IMR-90 (cell line): Measurements from ENCODE around the gene PLAA. TPM values are rescaled to one million over a fixed set of nuclear protein-coding genes. Genes with fewer than 3 reads are reported as not detected.

Experiments used
- ATAC-seq: fragments of 200-7000 bp; cut with Tn5 transposase; 2 replicates; pipeline ENCODE4 v1.9.1; 2020; ENCODE audit warnings: low read depth, mild to moderate bottlenecking, moderate library complexity
- BruUV-seq: library from RNA; stranded (reverse); fragments of 400-500 nt; replicated peaks from 2 replicates; lab custom pipeline; 2021; lab: Mats Ljungman, UMichigan
- CTCF ChIA-PET: fragments of 300-600 bp; formaldehyde crosslinking; extraction: SDS; loops from one replicate; lab custom pipeline; 2021; ENCODE audit warnings: antibody characterized with exemption; lab: Yijun Ruan, JAX
- POLR2A ChIA-PET: fragments of 300-600 bp; sonication (Branson Sonifier 250); formaldehyde crosslinking; loops from one replicate; lab custom pipeline; 2022; ENCODE audit warnings: antibody characterized with exemption; ENCODE audit not compliant: unreplicated experiment; lab: Charles Lee
- DNase-seq: peaks from one replicate; pipeline ENCODE4 v3.0.0; 2013
- H2AFZ ChIP-seq: replicated peaks from 2 replicates; pipeline ENCODE3; 2013; ENCODE audit warnings: low read length, mild to moderate bottlenecking; ENCODE audit not compliant: poor library complexity
- H2AK5ac ChIP-seq: 2 replicates; pipeline ENCODE4 v1.6.1; 2013; ENCODE audit warnings: low read depth, low read length, inconsistent platforms
- H2AK9ac ChIP-seq: replicated peaks from 2 replicates; pipeline ENCODE3; 2013; ENCODE audit warnings: mild to moderate bottlenecking, low read depth, low read length, moderate library complexity; ENCODE audit not compliant: poor library complexity
- H2BK120ac ChIP-seq: 2 replicates; pipeline ENCODE4 v1.6.1; 2013; ENCODE audit warnings: low read depth, low read length, inconsistent platforms
- H2BK15ac ChIP-seq: 3 replicates; pipeline ENCODE4 v1.6.1; 2013; ENCODE audit warnings: low read depth, low read length, inconsistent platforms
- H2BK20ac ChIP-seq: 2 replicates; pipeline ENCODE4 v1.6.1; 2013; ENCODE audit warnings: low read depth, mild to moderate bottlenecking, inconsistent platforms, low read length, moderate library complexity
- H2BK5ac ChIP-seq: 2 replicates; pipeline ENCODE4 v1.6.1; 2013; ENCODE audit warnings: mild to moderate bottlenecking, low read depth, low read length, inconsistent platforms; ENCODE audit not compliant: poor library complexity, severe bottlenecking
- H3K14ac ChIP-seq: replicated peaks from 2 replicates; pipeline ENCODE4 v1.6.1; 2013; ENCODE audit warnings: low read depth, low read length, inconsistent platforms
- H3K18ac ChIP-seq: 2 replicates; pipeline ENCODE4 v1.6.1; 2013; ENCODE audit warnings: low read depth, low read length, control low read depth
- H3K23ac ChIP-seq: 2 replicates; pipeline ENCODE4 v1.6.1; 2013; ENCODE audit warnings: low read depth, low read length, inconsistent platforms
- H3K27ac ChIP-seq: 2 replicates; pipeline ENCODE4 v1.5.1; 2013; ENCODE audit warnings: mild to moderate bottlenecking, control low read depth, low read length; ENCODE audit not compliant: insufficient read depth
- H3K27me3 ChIP-seq: 2 replicates; pipeline ENCODE4 v1.6.1; 2013; ENCODE audit warnings: low read length; ENCODE audit not compliant: control insufficient read depth, insufficient read depth
- H3K36me3 ChIP-seq: 2 replicates; pipeline ENCODE4 v1.6.1; 2013; ENCODE audit warnings: low read length, mixed read lengths; ENCODE audit not compliant: control insufficient read depth, insufficient read depth
- H3K4ac ChIP-seq: 2 replicates; pipeline ENCODE4 v1.6.1; 2013; ENCODE audit warnings: low read depth, low read length, inconsistent platforms
- H3K4me1 ChIP-seq: 2 replicates; pipeline ENCODE4 v1.6.1; 2013; ENCODE audit warnings: low read length, mixed read lengths; ENCODE audit not compliant: control insufficient read depth, insufficient read depth
- H3K4me2 ChIP-seq: 2 replicates; pipeline ENCODE4 v1.6.1; 2013; ENCODE audit warnings: low read depth, mild to moderate bottlenecking, control low read depth, low read length, moderate library complexity
- H3K4me3 ChIP-seq: 2 replicates; pipeline ENCODE4 v1.5.1; 2013; ENCODE audit warnings: low read depth, mild to moderate bottlenecking, control low read depth, low read length, moderate library complexity; ENCODE audit not compliant: insufficient read depth
- H3K56ac ChIP-seq: 2 replicates; pipeline ENCODE4 v1.6.1; 2013; ENCODE audit warnings: low read length, inconsistent platforms; ENCODE audit not compliant: insufficient read depth; ENCODE audit errors: extremely low read depth
- H3K79me1 ChIP-seq, 2 experiments: 2 replicates each; pipeline ENCODE4 v1.6.1; 2013; ENCODE audit warnings: low read length in 2 of 2, inconsistent platforms in 1 of 2, low read depth in 1 of 2
- H3K9ac ChIP-seq: 2 replicates; pipeline ENCODE4 v1.6.1; 2013; ENCODE audit warnings: low read depth, low read length, control low read depth
- H3K9me1 ChIP-seq: 2 replicates; pipeline ENCODE4 v1.6.1; 2013; ENCODE audit warnings: low read length, inconsistent platforms; ENCODE audit not compliant: insufficient read depth
- H3K9me3 ChIP-seq: 2 replicates; pipeline ENCODE4 v1.6.1; 2013; ENCODE audit warnings: low read length; ENCODE audit not compliant: control insufficient read depth, insufficient read depth
- H4K20me1 ChIP-seq: 2 replicates; pipeline ENCODE4 v1.6.1; 2013; ENCODE audit warnings: low read length, inconsistent platforms; ENCODE audit not compliant: insufficient read depth
- H4K5ac ChIP-seq: 2 replicates; pipeline ENCODE4 v1.6.1; 2013; ENCODE audit warnings: mild to moderate bottlenecking, low read depth, low read length, control low read depth
- H4K8ac ChIP-seq, 2 experiments: 2 replicates each; pipeline ENCODE4 v1.6.1; 2013; ENCODE audit warnings: low read depth in 2 of 2, low read length in 2 of 2, control low read depth in 1 of 2, inconsistent platforms in 1 of 2
- H4K91ac ChIP-seq: 2 replicates; pipeline ENCODE4 v1.6.1; 2013; ENCODE audit warnings: low read depth, low read length, inconsistent platforms; ENCODE audit not compliant: insufficient read depth
- FOS ChIP-seq: fragments of 150-350 bp; IDR thresholded peaks from 2 replicates; pipeline ENCODE4 v1.6.1; 2016; ENCODE audit warnings: low read depth, low read length
- MAFK ChIP-seq: IDR thresholded peaks from 2 replicates; pipeline ENCODE4 v1.6.1; 2012; ENCODE audit warnings: low read depth, low read length, improper control_type of control experiment
- MAZ ChIP-seq: IDR thresholded peaks from 2 replicates; pipeline ENCODE4 v1.6.1; 2012; ENCODE audit warnings: low read depth, mild to moderate bottlenecking, low read length, improper control_type of control experiment, moderate library complexity, borderline replicate concordance
- RAD21 ChIP-seq: IDR thresholded peaks from 2 replicates; pipeline ENCODE4 v1.6.1; 2012; ENCODE audit warnings: low read length, improper control_type of control experiment
- RCOR1 ChIP-seq: IDR thresholded peaks from 2 replicates; pipeline ENCODE4 v1.6.1; 2012; ENCODE audit warnings: mild to moderate bottlenecking, low read length, improper control_type of control experiment; ENCODE audit not compliant: insufficient replicate concordance
- SMC3 ChIP-seq: fragments of 150-350 bp; IDR thresholded peaks from 2 replicates; pipeline ENCODE4 v1.6.1; 2016; ENCODE audit warnings: low read depth, mild to moderate bottlenecking, antibody characterized with exemption, low read length, moderate library complexity
- WGBS, 2 experiments: methylation state at CpG; one replicate each; pipeline versions ENCODE4 v1.1.5 to v1.1.7; 2013; ENCODE audit warnings: missing lambda C conversion rate in 2 of 2; ENCODE audit not compliant: insufficient read length in 1 of 2; ENCODE audit errors: extremely low coverage in 2 of 2; 5-methylcytosine and 5-hydroxymethylcytosine counted together
- dilution Hi-C: fragments of 300-500 bp; cut with HindIII; formaldehyde crosslinking; loops from one replicate; pipeline ENCODE4 v1.14.3; 2018; ENCODE audit warnings: low sequenced_read_pairs; ENCODE audit not compliant: unreplicated experiment
- in situ Hi-C: fragments of 300-500 bp; cut with MboI; formaldehyde crosslinking; loops from 3 replicates; pipeline ENCODE4 v1.14.3; 2019; ENCODE audit warnings: low sequenced_read_pairs, inconsistent platforms, mixed read lengths
- intact Hi-C: fragments of 100-400 bp; cut with micrococcal nuclease; formaldehyde crosslinking; loops from 2 replicates; pipeline ENCODE4 v1.10.0; 2022
- polyA plus RNA-seq, 3 experiments: library from polyadenylated mRNA; depleted of rRNA; stranded (reverse); fragments of >200 nt; gene quantifications; 2 replicates each; pipeline ENCODE4 v1.2.3, GENCODE V29; 2012; ENCODE audit warnings: low replicate concordance in 1 of 3
- total RNA-seq: library from RNA; depleted of rRNA; stranded (reverse); fragments of >200 nt; gene quantifications from 2 replicates; pipeline ENCODE4 v1.2.3, GENCODE V29; 2012
- TF ChIP-seq, protein P1 (sequence below): conservative IDR thresholded peaks from 2 replicates; pipeline ENCODE4 v1.5.1; 2012; ENCODE audit warnings: mild to moderate bottlenecking, low read depth, low read length, improper control_type of control experiment
- TF ChIP-seq, protein P2 (sequence below): fragments of 150-350 bp; IDR thresholded peaks from 2 replicates; pipeline ENCODE4 v1.6.1; 2016; ENCODE audit warnings: low read depth, mild to moderate bottlenecking, low read length, moderate library complexity, borderline replicate concordance
- TF ChIP-seq, protein P3 (sequence below): fragments of 150-350 bp; IDR thresholded peaks from 2 replicates; pipeline ENCODE4 v1.6.1; 2017; ENCODE audit warnings: mild to moderate bottlenecking, antibody characterized with exemption, low read length, low read depth

The PLAA gene
- total and polyA plus RNA-seq, 2 of the 4 experiments (the other 2 are of a cell fraction), result 18.2 to 24.4 TPM

DNA sequence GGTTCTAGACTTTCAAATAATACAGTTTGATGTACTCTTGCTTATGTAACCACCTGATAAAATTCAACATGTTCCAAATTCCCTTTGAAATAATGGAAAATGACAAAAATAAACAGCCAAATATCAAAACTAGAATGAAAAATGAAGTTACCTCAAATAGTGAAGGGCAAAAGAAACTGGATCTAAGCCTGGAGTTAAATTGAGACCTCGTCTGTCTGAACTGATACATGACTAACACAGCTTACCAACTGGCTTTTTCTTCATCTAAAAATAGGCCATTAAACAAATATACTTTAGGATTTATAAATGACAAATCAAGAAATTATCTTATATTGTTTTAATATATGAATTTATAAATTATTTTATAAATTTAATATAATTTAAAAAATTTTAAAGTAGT, 42.4 kb downstream of the PLAA start:
- H2AK9ac ChIP-seq, result no peak overlapping the region
- H4K8ac ChIP-seq, result no peak overlapping the region
- no peak overlapping the region for H3K14ac ChIP-seq
- no peak overlapping the region for H2BK5ac ChIP-seq
- WGBS, 2 experiments, result no CpG with 5 or more reads among the region's 1 CpG
- H2BK120ac ChIP-seq, result no peak overlapping the region
- H3K27me3 ChIP-seq, result no peaks in the 10 kb centered on the region
- peaks cover 17% of the 10 kb centered on the region for H3K36me3 ChIP-seq
- H3K18ac ChIP-seq, result no peak overlapping the region
- CTCF ChIA-PET, result no interaction called here
- H3K9me3 ChIP-seq, result no peaks in the 10 kb centered on the region
- no peak for ATAC-seq
- BruUV-seq, result no TSS peak
- no peak for DNase-seq
- no peaks in the 10 kb centered on the region for H4K20me1 ChIP-seq
- TF ChIP-seq SMC3 (no peak), MAZ (no peak), MAFK (no peak), RCOR1 (no peak), RAD21 (no peak), FOS (no peak)
- TF ChIP-seq, protein P1, sequence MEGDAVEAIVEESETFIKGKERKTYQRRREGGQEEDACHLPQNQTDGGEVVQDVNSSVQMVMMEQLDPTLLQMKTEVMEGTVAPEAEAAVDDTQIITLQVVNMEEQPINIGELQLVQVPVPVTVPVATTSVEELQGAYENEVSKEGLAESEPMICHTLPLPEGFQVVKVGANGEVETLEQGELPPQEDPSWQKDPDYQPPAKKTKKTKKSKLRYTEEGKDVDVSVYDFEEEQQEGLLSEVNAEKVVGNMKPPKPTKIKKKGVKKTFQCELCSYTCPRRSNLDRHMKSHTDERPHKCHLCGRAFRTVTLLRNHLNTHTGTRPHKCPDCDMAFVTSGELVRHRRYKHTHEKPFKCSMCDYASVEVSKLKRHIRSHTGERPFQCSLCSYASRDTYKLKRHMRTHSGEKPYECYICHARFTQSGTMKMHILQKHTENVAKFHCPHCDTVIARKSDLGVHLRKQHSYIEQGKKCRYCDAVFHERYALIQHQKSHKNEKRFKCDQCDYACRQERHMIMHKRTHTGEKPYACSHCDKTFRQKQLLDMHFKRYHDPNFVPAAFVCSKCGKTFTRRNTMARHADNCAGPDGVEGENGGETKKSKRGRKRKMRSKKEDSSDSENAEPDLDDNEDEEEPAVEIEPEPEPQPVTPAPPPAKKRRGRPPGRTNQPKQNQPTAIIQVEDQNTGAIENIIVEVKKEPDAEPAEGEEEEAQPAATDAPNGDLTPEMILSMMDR, result no peak
- TF ChIP-seq, protein P2, sequence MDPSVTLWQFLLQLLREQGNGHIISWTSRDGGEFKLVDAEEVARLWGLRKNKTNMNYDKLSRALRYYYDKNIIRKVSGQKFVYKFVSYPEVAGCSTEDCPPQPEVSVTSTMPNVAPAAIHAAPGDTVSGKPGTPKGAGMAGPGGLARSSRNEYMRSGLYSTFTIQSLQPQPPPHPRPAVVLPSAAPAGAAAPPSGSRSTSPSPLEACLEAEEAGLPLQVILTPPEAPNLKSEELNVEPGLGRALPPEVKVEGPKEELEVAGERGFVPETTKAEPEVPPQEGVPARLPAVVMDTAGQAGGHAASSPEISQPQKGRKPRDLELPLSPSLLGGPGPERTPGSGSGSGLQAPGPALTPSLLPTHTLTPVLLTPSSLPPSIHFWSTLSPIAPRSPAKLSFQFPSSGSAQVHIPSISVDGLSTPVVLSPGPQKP, result no peak
- TF ChIP-seq, protein P3, sequence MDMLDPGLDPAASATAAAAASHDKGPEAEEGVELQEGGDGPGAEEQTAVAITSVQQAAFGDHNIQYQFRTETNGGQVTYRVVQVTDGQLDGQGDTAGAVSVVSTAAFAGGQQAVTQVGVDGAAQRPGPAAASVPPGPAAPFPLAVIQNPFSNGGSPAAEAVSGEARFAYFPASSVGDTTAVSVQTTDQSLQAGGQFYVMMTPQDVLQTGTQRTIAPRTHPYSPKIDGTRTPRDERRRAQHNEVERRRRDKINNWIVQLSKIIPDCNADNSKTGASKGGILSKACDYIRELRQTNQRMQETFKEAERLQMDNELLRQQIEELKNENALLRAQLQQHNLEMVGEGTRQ, result no peak
- H2AK5ac ChIP-seq, result no peak overlapping the region
- in situ Hi-C loops (no loop called here), dilution Hi-C loops (no loop called here), intact Hi-C loops (no loop called here)
- H3K4me3 ChIP-seq, result no peak overlapping the region
- H2BK20ac ChIP-seq, result no peak overlapping the region
- POLR2A ChIA-PET, result interaction anchor here (0.7 kb wide), 1 partner anchor 10 kb away, joined by 3 read pairs; no protein-coding TSS in a partner anchor
- H3K23ac ChIP-seq, result no peak overlapping the region
- H4K91ac ChIP-seq, result no peak overlapping the region
- no peaks in the 10 kb centered on the region for H3K4me1 ChIP-seq
- no peak overlapping the region for H3K9ac ChIP-seq
- no peak overlapping the region for H2BK15ac ChIP-seq
- H2AFZ ChIP-seq, result no peak overlapping the region
- no peak overlapping the region for H3K27ac ChIP-seq
- H3K9me1 ChIP-seq, result no peaks in the 10 kb centered on the region
- H3K4me2 ChIP-seq, result no peak overlapping the region
- no peak overlapping the region for H3K4ac ChIP-seq
- no peaks in the 10 kb centered on the region; a peak in 1 of 4 replicates for H3K79me1 ChIP-seq
- H4K5ac ChIP-seq, result no peak overlapping the region
- no peak overlapping the region for H3K56ac ChIP-seq
